ENCODE measurements around the gene MCOLN2. TPM values are rescaled to one million over a fixed set of nuclear protein-coding genes. Genes with fewer than 3 reads are reported as not detected.

The MCOLN2 gene
- total and polyA plus RNA-seq, 2 of the 8 experiments (the other 6 are each of a cell fraction or from before 2014, with no cell fraction given): 1.7 to 6.1 TPM

GRCh38 chr1:84876353-84876752, 120.6 kb downstream of the MCOLN2 start (continued):
- TF ChIP-seq SIRT6 (IDR thresholded peaks at IDR 0.05; ENCODE audit: low read length) (no peak), JUN (IDR thresholded peaks at IDR 0.05; ENCODE audit: low read depth, low read length) (no peak), CTCF (IDR thresholded peaks at IDR 0.05; ENCODE audit: control extremely low read depth in 1 of 3, insufficient read depth in 1 of 3, low read depth in 1 of 3, low read length in 3 of 3) (no peak), CHD7 (IDR thresholded peaks at IDR 0.05; ENCODE audit: insufficient replicate concordance, low read length) (no peak), ATF2 (IDR thresholded peaks at IDR 0.05; ENCODE audit: low read length) (no peak), RBBP5 (IDR thresholded peaks at IDR 0.05; ENCODE audit: borderline replicate concordance, low read depth, low read length) (no peak)

All from H1 (cell line).